ENCODE results near the gene ZNF541. TPM values are rescaled to one million over a fixed set of nuclear protein-coding genes. Genes with fewer than 3 reads are reported as not detected.
A peak's percentile ranks its signal among the peaks of the same experiment; 100 is the strongest.

The ZNF541 gene
- total RNA-seq, 1 donor from 2014 or later, result not detected

DNA sequence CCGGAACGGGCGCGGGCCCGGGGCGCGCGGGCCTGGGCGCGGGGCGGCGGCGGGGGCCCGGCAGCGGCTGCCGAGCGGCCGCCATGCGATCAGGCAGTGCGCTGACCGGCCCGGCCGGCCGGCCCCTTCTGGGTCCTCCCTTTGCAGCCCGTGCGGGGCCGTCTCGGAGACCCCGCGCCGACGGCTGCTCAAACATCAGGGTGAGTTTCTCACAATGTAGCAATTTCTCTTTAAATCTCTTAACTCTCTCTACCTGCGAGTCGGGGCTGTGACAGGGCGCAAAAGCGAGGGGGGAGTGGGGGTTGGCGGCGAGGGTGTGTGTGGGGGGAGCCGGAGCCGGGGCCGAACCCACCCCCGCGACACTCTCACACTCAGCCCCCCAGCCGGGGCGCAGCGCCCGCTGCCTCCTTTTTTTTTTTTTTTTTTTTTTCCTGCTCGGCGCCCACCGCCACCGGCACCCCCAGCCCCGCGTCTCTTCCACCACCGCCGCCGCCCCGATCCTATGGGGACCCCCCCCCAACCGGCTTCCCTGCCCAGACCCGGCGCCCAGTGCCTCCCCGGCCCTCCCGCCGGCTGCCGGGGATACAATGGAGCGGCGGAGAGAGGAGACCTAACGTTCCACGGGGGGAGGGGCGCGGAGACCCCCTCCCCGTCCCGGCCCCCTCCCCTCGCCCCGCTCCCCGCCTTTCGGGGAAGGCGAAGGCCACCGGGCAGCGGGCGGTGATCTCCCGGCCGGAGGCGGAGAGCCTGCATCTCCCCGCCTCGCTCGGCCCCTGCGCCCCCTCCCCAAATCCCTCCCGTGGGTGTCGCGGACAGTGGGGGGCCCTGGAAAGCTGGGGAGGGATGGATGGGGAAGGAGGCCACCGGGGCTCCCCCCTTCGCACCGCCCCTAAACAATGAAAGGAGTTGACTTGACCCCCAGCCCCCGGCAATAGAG, 36.3 kb upstream of the ZNF541 start, which contains the start of gene BICRA:
Gene BICRA, plus strand, starts transcription at position 166 of the 937 bp plus-strand sequence. CDS start 64,441 bp downstream, outside the sequence.
- Mint-ChIP-seq H3K9me3 (no peaks in the 10 kb centered on the region), H3K4me3 (peak within 1 kb of the TSS; percentile 96), H3K4me1 (ENCODE audit: unreplicated experiment) (peaks cover 33% of the 10 kb centered on the region), H3K27ac (peak within 1 kb of the TSS; percentile 89), H3K27me3 (no peaks in the 10 kb centered on the region), H3K36me3 (peaks cover 3% of the 10 kb centered on the region)
- peak; percentile 90 for DNase-seq (ENCODE audit: extremely low spot score, unreplicated experiment)
- TF ChIP-seq, protein P1, sequence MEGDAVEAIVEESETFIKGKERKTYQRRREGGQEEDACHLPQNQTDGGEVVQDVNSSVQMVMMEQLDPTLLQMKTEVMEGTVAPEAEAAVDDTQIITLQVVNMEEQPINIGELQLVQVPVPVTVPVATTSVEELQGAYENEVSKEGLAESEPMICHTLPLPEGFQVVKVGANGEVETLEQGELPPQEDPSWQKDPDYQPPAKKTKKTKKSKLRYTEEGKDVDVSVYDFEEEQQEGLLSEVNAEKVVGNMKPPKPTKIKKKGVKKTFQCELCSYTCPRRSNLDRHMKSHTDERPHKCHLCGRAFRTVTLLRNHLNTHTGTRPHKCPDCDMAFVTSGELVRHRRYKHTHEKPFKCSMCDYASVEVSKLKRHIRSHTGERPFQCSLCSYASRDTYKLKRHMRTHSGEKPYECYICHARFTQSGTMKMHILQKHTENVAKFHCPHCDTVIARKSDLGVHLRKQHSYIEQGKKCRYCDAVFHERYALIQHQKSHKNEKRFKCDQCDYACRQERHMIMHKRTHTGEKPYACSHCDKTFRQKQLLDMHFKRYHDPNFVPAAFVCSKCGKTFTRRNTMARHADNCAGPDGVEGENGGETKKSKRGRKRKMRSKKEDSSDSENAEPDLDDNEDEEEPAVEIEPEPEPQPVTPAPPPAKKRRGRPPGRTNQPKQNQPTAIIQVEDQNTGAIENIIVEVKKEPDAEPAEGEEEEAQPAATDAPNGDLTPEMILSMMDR (conservative IDR thresholded peaks at IDR 0.05), result no peak

DNA sequence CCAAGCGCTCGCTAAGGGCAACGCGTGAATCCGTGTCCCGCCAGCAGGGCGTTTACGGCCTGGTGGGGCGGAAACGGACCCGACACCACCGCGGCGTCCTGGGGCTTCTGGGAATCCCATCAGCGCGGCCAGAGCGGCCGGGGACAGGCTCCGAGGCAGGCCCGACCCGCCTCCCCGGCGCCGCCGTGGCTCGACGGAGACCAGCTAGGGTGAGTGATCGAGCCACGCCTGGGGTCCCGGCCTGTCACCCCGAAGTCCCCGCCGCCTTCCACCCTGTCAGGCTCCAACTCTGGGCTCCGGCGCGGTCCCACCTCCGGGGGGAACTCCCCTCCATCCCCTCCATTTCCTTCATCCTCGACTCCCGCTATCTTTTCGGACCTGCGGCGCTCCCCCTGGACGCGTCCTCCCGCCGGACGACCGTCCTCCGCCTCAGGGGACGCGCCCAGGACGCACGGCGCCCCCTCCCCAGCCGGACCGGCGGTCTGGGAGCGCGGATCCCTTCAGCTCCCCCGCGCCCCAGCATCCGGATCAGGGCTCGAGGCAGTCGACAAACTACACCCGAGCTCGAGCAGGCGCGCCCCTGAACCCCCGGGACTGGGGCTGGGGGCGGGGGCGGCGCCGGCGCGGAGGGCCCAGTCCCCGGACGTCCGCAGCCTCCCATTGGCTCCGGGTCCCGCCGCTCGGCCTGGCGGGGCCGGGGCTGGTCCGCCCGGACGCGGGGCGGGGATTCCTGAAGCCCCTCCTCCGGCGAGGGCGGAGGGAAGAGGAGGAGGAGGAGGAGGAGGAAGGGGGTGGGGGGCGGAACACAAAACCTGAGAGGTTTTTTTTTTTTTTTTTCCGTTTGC, 35.3 kb upstream of the ZNF541 start:
- peak; percentile 99 for DNase-seq (ENCODE audit: extremely low spot score, unreplicated experiment)
- peaks cover 23% of the 10 kb centered on the region for H3K4me1 Mint-ChIP-seq (ENCODE audit: unreplicated experiment)
- H3K27me3 Mint-ChIP-seq, result no peaks in the 10 kb centered on the region
- H3K9me3 Mint-ChIP-seq, result no peaks in the 10 kb centered on the region
- peak overlapping the region; percentile 89 for H3K4me3 Mint-ChIP-seq
- H3K27ac Mint-ChIP-seq, result peak overlapping the region; percentile 85
- TF ChIP-seq, protein P1 (conservative IDR thresholded peaks at IDR 0.05), result peak; percentile 58
- peaks cover 3% of the 10 kb centered on the region for H3K36me3 Mint-ChIP-seq

DNA sequence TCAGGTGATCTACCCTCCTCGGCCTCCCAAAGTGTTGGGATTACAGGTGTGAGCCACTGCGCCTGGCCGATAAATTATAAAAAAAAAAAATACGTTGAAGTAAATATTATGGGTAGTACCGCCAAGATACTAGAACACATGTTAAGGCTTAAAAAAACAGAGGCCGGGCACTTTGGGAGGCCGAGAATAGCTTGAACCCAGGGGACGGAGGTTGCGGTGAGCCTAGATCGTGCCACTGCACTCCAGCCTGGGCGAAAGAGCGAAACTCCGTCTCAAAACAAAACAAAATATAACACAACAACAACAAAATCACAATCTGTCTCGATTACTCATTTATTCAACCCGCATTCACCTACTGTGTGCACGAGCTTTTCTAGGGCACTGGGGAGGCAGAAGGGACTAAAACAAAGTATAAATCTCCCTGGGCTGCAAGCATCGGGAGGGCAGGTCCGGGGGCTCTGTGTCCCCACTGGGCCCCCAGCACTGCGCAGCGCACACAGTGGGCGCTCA, 34.7 kb upstream of the ZNF541 start:
- Mint-ChIP-seq H3K27ac (peak overlapping the region; percentile 85), H3K9me3 (no peaks in the 10 kb centered on the region), H3K4me1 (ENCODE audit: unreplicated experiment) (peaks cover 17% of the 10 kb centered on the region), H3K4me3 (peak overlapping the region; percentile 89), H3K36me3 (peaks cover 3% of the 10 kb centered on the region), H3K27me3 (no peaks in the 10 kb centered on the region)
- TF ChIP-seq, protein P1 (conservative IDR thresholded peaks at IDR 0.05), result no peak
- no peak for DNase-seq (ENCODE audit: extremely low spot score, unreplicated experiment)

DNA sequence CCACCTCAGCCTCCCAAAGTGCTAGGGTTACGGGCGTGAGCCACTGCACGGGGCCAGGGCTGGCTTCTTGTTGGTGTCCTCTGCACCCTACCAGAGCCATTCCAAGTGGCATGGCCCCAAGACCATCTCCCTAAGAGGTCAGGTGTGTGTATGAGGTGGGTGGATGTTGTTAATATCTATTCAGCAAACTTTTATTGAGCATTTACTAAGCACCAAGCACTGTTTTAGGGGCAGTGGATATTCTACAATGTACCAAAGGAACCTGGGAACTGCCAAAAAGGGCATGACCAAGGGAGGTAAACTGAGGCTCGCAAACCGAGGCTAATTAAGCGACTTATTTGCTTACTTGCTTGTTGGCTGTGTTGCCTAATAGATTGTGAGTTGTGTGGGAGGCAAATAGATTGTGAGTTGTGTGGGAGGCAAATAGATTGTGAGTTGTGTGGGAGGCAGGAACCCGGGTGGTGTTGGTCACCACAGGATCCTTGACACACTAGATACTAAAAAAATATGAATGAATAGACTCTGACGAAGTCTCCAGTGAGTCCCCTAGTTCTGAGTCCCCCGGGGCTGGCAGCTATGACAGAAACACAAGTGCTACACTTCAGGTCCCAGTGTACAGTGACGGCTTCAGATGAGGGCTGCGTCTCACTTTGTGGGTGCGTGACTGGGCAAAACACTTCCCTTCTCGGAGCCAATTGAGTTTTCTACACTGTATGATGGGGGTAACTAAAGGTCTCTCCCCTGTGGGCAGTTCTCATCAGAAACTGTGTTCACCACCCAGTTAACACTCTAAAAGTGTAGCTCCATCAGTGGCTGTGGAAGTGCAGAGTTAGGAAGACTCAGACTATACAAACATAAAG, 31.0 kb upstream of the ZNF541 start:
- Mint-ChIP-seq H3K9me3 (no peaks in the 10 kb centered on the region), H3K27me3 (peaks cover 2% of the 10 kb centered on the region), H3K36me3 (no peaks in the 10 kb centered on the region), H3K4me3 (no peak overlapping the region), H3K4me1 (ENCODE audit: unreplicated experiment) (peaks cover 12% of the 10 kb centered on the region), H3K27ac (no peak overlapping the region)
- DNase-seq (ENCODE audit: extremely low spot score, unreplicated experiment), result no peak
- TF ChIP-seq, protein P1 (conservative IDR thresholded peaks at IDR 0.05), result no peak
